NCI-H1436 (cell line): ENCODE data around the gene SLC9A7.

Experiments used
- DNase-seq: peaks from one replicate; lab custom pipeline; 2025; lab: John Stamatoyannopoulos, UW

Gene SLC9A7

GRCh38 chrX:46647251-46647650, 111.7 kb downstream of the SLC9A7 start:
- DNase-seq = no peak

- DNase-seq = no peak
Measured at GRCh38 chrX:46645614-46646013, 113.3 kb downstream of the SLC9A7 start.

GRCh38 chrX:46643636-46644035, 115.3 kb downstream of the SLC9A7 start:
- no peak for DNase-seq

GRCh38 chrX:46642145-46642544, 116.8 kb downstream of the SLC9A7 start:
- peak; percentile 2 for DNase-seq

- no peak for DNase-seq
Measured at GRCh38 chrX:46637938-46638337, 121.0 kb downstream of the SLC9A7 start.

GRCh38 chrX:46636223-46636622, 122.7 kb downstream of the SLC9A7 start:
- DNase-seq = no peak

- DNase-seq = no peak
Measured at GRCh38 chrX:46635186-46635585, 123.7 kb downstream of the SLC9A7 start.

- DNase-seq = no peak
Measured at GRCh38 chrX:46634577-46634976, 124.3 kb downstream of the SLC9A7 start.

- DNase-seq = no peak
Measured at GRCh38 chrX:46630141-46630540, 128.8 kb downstream of the SLC9A7 start.

GRCh38 chrX:46628460-46629371, 130.2 kb downstream of the SLC9A7 start:
- DNase-seq = no peak

GRCh38 chrX:46627711-46628419, 131.1 kb downstream of the SLC9A7 start:
- DNase-seq = no peak

- DNase-seq = no peak
Measured at GRCh38 chrX:46627062-46627461, 131.9 kb downstream of the SLC9A7 start.

GRCh38 chrX:46626566-46626965, 132.4 kb downstream of the SLC9A7 start:
- DNase-seq = no peak

- DNase-seq = no peak
Measured at GRCh38 chrX:46624090-46624786, 134.7 kb downstream of the SLC9A7 start.

- DNase-seq = no peak
Measured at GRCh38 chrX:46621572-46621971, 137.3 kb downstream of the SLC9A7 start.

- DNase-seq = no peak
Measured at GRCh38 chrX:46620505-46620904, 138.4 kb downstream of the SLC9A7 start.

GRCh38 chrX:46618947-46619346, 140.0 kb downstream of the SLC9A7 start:
- DNase-seq = no peak

- DNase-seq = no peak
Measured at GRCh38 chrX:46617906-46618305, 141.0 kb downstream of the SLC9A7 start.

- no peak for DNase-seq
Measured at GRCh38 chrX:46611658-46612362, 147.1 kb downstream of the SLC9A7 start.

GRCh38 chrX:46610070-46610658, 148.8 kb downstream of the SLC9A7 start:
- DNase-seq = no peak

- no peak for DNase-seq
Measured at GRCh38 chrX:46607916-46608315, 151.0 kb downstream of the SLC9A7 start.
